Fibroblast of the aortic adventitia (primary cell): ENCODE data around the gene PIGO. TPM values are rescaled to one million over a fixed set of nuclear protein-coding genes. Genes with fewer than 3 reads are reported as not detected.

Source experiments
- DNase-seq: peaks from one replicate; pipeline ENCODE4 v3.0.0-alpha.2; 2010; ENCODE audit warnings: low read depth
- H3K4me3 ChIP-seq: 2 replicates; pipeline ENCODE4 v1.5.1; 2011; ENCODE audit warnings: low read depth, mild to moderate bottlenecking, control low read depth, low read length, moderate library complexity
- total RNA-seq: library from RNA; depleted of rRNA; stranded (reverse); fragments of >200 nt; gene quantifications from 2 replicates; pipeline ENCODE4 v1.2.3, GENCODE V29; 2012; ENCODE audit warnings: low replicate concordance
- TF ChIP-seq, protein P1 (sequence below): IDR thresholded peaks from 2 replicates; pipeline ENCODE4 v1.5.1; 2011; ENCODE audit warnings: mild to moderate bottlenecking, low read length, control low read depth, inconsistent platforms; ENCODE audit not compliant: insufficient read depth

PIGO gene
- total RNA-seq, 1 donor = 12.1 TPM

DNA sequence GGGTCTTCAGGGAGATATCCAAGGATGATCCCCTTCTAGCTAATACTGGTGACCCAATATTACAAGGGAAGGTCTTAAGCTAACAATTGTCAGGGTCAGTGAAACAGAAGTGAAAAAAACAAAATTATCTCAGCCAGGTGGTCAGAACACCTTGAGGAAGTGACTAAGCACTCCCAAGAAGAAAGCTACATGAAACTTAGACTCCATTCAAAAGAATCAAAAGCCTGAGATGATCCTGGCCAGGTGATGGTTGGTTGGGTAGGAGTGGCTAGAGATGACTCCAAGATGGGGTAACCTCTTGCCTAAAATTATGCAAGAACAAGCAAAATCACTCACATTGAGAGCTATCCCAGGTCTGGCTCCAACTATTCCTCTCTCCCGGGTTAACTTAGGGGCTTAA, 29.3 kb downstream of the PIGO start:
- no peak for DNase-seq
- TF ChIP-seq, protein P1, sequence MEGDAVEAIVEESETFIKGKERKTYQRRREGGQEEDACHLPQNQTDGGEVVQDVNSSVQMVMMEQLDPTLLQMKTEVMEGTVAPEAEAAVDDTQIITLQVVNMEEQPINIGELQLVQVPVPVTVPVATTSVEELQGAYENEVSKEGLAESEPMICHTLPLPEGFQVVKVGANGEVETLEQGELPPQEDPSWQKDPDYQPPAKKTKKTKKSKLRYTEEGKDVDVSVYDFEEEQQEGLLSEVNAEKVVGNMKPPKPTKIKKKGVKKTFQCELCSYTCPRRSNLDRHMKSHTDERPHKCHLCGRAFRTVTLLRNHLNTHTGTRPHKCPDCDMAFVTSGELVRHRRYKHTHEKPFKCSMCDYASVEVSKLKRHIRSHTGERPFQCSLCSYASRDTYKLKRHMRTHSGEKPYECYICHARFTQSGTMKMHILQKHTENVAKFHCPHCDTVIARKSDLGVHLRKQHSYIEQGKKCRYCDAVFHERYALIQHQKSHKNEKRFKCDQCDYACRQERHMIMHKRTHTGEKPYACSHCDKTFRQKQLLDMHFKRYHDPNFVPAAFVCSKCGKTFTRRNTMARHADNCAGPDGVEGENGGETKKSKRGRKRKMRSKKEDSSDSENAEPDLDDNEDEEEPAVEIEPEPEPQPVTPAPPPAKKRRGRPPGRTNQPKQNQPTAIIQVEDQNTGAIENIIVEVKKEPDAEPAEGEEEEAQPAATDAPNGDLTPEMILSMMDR = no peak
- H3K4me3 ChIP-seq = no peak overlapping the region

DNA sequence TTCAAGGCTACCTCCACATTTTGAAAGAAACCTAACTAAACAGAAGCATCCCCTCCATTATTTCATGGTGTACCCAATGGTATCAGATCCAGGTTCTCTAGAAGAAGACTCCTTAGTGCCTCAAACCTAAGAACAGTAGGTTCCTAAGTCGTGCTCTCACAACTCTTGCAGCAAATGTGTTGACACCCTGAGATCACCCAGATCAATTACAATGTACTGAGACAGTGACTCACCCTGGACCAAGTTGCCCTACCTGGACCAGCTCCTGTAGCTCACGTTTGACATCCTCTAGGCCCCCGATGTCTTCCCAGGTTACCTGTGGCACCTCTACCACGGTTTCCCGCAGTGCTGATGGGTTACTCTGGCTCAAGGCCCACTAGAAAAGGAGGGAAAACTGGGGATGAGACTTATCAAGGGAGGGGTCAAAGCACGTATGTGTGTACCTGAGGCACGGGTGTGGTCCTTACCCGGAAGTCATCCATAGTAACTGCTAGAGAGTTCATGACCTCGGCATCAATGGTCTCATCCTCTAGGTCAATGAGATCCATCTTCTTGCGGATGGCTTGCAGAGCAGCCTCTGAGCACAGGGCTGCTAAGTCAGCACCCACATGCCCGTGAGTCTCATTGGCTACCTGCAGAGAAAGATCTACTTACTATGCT, 35.7 kb downstream of the PIGO start:
- no peak overlapping the region for H3K4me3 ChIP-seq
- TF ChIP-seq, protein P1 = no peak
- DNase-seq = no peak

DNA sequence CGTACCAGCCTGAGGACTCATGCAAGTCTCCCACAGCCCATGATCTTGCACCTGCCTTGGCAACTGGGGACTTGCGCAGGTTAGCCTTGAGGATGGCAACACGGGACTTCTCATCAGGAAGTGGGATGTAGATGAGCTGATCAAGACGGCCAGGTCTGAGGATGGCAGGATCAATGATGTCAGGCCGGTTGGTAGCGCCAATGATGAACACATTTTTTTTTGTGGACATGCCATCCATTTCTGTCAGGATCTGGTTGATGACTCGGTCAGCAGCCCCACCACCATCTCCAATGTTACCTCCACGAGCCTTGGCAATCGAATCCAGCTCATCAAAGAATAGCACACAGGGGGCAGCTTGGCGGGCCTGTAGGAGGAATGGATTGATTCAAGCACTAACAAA, 37.0 kb downstream of the PIGO start:
- DNase-seq = no peak
- TF ChIP-seq, protein P1 = no peak
- H3K4me3 ChIP-seq = no peak overlapping the region

DNA sequence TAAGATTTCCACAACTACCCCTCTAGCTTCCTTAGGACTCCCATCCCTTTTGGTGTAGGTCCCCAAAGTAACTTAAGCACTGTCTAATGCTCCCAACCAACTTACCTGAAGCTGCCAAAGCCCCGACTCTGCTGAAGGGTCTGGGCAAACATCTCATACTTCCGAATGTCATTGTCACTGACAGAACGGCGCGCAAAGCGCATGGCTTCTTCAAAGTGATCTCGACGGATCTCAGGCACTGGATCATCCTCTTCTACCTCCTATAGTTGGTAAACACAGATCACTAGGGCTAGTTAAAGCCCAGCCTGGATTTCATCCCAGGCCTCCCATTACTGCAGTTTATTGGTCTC, 39.1 kb downstream of the PIGO start:
- DNase-seq = no peak
- TF ChIP-seq, protein P1 = no peak
- no peak overlapping the region for H3K4me3 ChIP-seq

DNA sequence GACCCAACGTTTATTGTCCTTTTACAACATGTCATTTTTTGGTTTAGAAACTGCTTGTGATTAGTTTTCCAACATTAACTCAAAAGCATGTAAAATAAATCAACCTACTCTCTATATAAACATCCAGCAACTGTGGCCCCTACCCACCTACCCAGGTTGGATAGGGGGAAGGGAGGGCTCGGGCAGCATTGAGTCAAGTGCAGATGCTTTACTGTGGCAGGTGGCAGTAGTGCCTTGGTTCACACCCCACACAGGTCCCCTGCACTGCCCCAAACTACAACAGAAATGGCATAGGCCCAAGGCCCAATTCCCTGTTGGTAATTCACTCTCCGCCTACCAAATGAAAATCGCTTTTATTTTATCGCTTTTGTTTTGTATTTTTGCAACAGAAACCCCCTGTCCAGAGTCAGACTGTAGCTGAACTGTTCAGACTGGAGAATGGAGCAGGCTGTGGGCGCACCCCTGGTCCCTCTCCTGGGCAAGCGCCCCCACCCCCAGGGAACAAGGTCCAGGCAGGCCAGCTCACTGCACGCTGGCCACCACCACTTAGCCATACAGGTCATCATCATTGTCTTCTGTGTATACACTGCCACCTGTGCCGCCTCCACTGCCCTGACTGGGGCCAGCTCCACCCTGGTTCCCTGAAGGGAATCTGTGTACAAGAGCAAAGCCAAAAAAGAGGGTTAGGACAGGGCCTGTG, 39.7 kb downstream of the PIGO start:
- TF ChIP-seq, protein P1 = no peak
- DNase-seq = no peak
- H3K4me3 ChIP-seq = no peak overlapping the region

DNA sequence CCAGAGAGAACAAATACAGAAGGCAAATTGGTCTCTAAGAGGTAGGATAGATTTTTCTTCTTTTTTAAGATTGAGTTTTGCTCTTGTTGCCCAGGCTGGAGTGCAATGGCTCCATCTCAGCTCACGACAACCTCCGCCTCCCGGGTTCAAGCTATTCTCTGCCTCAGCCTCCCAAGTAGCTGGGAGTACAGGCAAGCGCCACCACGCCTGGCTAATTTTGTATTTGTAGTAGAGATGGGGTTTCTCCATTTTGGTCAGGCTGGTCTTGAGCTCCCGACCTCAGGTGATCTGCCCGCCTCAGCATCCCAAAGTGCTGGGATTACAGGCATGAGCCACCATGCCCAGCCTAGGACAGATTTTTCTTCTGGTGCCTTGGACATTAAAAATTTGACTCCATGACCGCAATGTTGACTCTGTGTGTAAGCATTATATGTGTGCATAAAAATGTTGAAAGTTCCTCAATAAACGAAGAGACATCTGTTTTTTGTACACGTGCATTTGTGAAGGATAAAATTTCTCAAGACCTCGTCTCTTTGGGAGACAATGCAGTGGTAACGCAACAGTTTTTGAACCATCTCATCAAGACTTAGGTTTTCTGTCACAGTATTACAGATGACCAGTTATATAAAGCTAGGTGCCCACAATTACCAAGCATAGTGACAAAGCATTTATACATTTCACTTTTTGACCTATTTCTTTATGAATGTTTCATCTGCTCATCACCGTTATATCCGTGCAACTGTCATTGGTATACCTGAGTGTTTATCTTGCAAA, 41.3 kb downstream of the PIGO start:
- TF ChIP-seq, protein P1 = no peak
- H3K4me3 ChIP-seq = no peak overlapping the region
- DNase-seq = no peak
